A673 (cell line): ENCODE measurements around the gene CCDC69. TPM values are rescaled to one million over a fixed set of nuclear protein-coding genes. Genes with fewer than 3 reads are reported as not detected.

ENCODE experiments used
- BruUV-seq: library from RNA; stranded (reverse); fragments of 400-500 nt; replicated peaks from 2 replicates; lab custom pipeline; 2021; lab: Mats Ljungman, UMichigan
- CTCF ChIA-PET: fragments of 300-600 bp; sonication (Branson Sonifier 250); formaldehyde crosslinking; loops from one replicate; lab custom pipeline; 2022; ENCODE audit warnings: antibody characterized with exemption; lab: Charles Lee
- POLR2A ChIA-PET: fragments of 300-600 bp; sonication (Branson Sonifier 250); formaldehyde crosslinking; loops from one replicate; lab custom pipeline; 2022; ENCODE audit warnings: antibody characterized with exemption; ENCODE audit not compliant: low non-redundant PET; lab: Charles Lee
- DNase-seq: peaks from one replicate; pipeline ENCODE4 v3.0.0-alpha.2; 2015; ENCODE audit warnings: low spot score
- H3K27ac ChIP-seq: fragments of 200-600 bp; sonication (generic); 2 replicates; pipeline ENCODE4 v1.5.1; 2016; ENCODE audit warnings: mixed run types, low read depth, mild to moderate bottlenecking, mixed read lengths, antibody characterized with exemption, low read length; ENCODE audit not compliant: poor library complexity, severe bottlenecking
- H3K27me3 ChIP-seq: fragments of 200-600 bp; sonication (generic); replicated peaks from 2 replicates; pipeline ENCODE4 v1.6.1; 2017; ENCODE audit warnings: mixed run types, low read depth, mild to moderate bottlenecking, mixed read lengths, antibody characterized with exemption, low read length; ENCODE audit not compliant: insufficient read depth, poor library complexity
- H3K36me3 ChIP-seq: fragments of 200-600 bp; sonication (generic); 2 replicates; pipeline ENCODE4 v1.6.1; 2016; ENCODE audit warnings: mixed run types, mild to moderate bottlenecking, mixed read lengths, antibody characterized with exemption, low read length; ENCODE audit not compliant: insufficient read depth, poor library complexity, severe bottlenecking
- H3K4me1 ChIP-seq: fragments of 200-600 bp; sonication (generic); 2 replicates; pipeline ENCODE4 v1.6.1; 2017; ENCODE audit warnings: mixed run types, mild to moderate bottlenecking, mixed read lengths, antibody characterized with exemption, low read length; ENCODE audit not compliant: insufficient read depth, poor library complexity, severe bottlenecking
- H3K4me3 ChIP-seq: fragments of 200-600 bp; sonication (generic); 2 replicates; pipeline ENCODE4 v1.5.1; 2016; ENCODE audit warnings: low read depth, mixed run types, mild to moderate bottlenecking, mixed read lengths, low read length; ENCODE audit not compliant: poor library complexity, severe bottlenecking
- H3K9me3 ChIP-seq: fragments of 200-600 bp; sonication (generic); 2 replicates; pipeline ENCODE4 v1.6.1; 2016; ENCODE audit warnings: mixed run types, low read depth, mild to moderate bottlenecking, mixed read lengths, antibody characterized with exemption, low read length; ENCODE audit not compliant: poor library complexity, severe bottlenecking
- EZH2 ChIP-seq: fragments of 200-600 bp; sonication (generic); IDR thresholded peaks from 2 replicates; pipeline ENCODE4 v1.6.1; 2017; ENCODE audit warnings: borderline replicate concordance, low read depth, mild to moderate bottlenecking, mixed read lengths, antibody characterized with exemption, low read length; ENCODE audit not compliant: poor library complexity, severe bottlenecking
- intact Hi-C: fragments of 100-400 bp; cut with micrococcal nuclease; formaldehyde crosslinking; loops from one replicate; pipeline ENCODE4 v1.10.0; 2022; ENCODE audit not compliant: unreplicated experiment
- total RNA-seq: library from RNA; stranded (reverse); gene quantifications from 2 replicates; pipeline ENCODE4 v1.2.3, GENCODE V29; 2021
- TF ChIP-seq, protein P1 (sequence below): fragments of 300-800, 200-600 bp; sonication (generic); conservative IDR thresholded peaks from 2 replicates; pipeline ENCODE4 v1.5.1; 2017; ENCODE audit warnings: low read depth, mild to moderate bottlenecking, antibody characterized with exemption, low read length, moderate library complexity, mixed read lengths

Gene CCDC69
- total RNA-seq, 1 experiment from 2014 or later, result not detected

DNA sequence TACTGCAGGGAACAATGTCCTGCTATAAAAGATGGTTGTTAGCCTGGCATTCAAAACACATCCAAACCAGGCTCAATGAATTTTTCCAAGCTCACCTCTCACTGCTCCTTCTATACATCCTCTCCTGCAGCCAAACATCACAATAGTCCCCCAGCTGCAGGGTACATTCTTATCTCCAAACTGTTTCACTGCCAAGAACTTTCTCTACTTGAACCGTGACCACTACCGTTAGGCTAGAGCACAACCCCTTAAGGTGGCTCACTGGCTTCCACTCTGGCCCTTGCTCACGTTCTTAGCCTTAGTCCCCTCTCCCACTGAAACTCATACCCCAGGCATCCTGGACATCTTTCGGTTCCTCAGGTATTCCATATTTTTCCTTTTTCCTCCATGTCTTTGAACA lies 37.4 kb downstream of the CCDC69 start:
- ChIA-PET POLR2A (no interaction called here), CTCF (no interaction called here)
- DNase-seq, result no peak
- no TSS peak for BruUV-seq
- H3K36me3 ChIP-seq, result no peaks in the 10 kb centered on the region
- peaks cover 15% of the 10 kb centered on the region for H3K4me1 ChIP-seq
- no peaks in the 10 kb centered on the region for H3K27me3 ChIP-seq
- no peaks in the 10 kb centered on the region for H3K9me3 ChIP-seq
- TF ChIP-seq EZH2, result no peak
- TF ChIP-seq, protein P1, sequence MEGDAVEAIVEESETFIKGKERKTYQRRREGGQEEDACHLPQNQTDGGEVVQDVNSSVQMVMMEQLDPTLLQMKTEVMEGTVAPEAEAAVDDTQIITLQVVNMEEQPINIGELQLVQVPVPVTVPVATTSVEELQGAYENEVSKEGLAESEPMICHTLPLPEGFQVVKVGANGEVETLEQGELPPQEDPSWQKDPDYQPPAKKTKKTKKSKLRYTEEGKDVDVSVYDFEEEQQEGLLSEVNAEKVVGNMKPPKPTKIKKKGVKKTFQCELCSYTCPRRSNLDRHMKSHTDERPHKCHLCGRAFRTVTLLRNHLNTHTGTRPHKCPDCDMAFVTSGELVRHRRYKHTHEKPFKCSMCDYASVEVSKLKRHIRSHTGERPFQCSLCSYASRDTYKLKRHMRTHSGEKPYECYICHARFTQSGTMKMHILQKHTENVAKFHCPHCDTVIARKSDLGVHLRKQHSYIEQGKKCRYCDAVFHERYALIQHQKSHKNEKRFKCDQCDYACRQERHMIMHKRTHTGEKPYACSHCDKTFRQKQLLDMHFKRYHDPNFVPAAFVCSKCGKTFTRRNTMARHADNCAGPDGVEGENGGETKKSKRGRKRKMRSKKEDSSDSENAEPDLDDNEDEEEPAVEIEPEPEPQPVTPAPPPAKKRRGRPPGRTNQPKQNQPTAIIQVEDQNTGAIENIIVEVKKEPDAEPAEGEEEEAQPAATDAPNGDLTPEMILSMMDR, result no peak
- intact Hi-C loops, result no loop called here
- no peak overlapping the region for H3K4me3 ChIP-seq
- no peak overlapping the region for H3K27ac ChIP-seq

DNA sequence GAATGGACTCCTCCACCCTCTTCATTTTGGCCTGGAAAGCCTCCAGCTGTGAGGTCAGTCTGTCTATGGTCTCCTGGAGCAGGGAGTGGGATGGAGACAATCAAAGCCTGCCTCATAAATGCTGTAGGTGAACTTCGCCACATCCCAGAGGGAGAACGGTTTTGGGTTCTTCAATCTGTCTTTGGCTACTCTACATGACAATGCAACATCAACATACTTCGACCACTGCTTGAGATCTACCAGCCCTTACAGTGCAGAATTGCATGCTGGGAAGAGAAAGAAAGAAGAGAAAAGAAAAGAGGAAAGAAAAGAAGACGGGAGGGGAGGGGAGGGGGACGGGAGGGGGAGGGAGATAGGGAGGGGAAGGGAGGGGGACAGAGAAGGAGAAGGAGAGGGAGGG lies 37.8 kb downstream of the CCDC69 start:
- no TSS peak for BruUV-seq
- H3K4me3 ChIP-seq, result no peak overlapping the region
- ChIA-PET CTCF (no interaction called here), POLR2A (no interaction called here)
- intact Hi-C loops, result no loop called here
- H3K4me1 ChIP-seq, result peaks cover 15% of the 10 kb centered on the region
- no peaks in the 10 kb centered on the region for H3K27me3 ChIP-seq
- no peak overlapping the region for H3K27ac ChIP-seq
- no peaks in the 10 kb centered on the region for H3K9me3 ChIP-seq
- no peak for DNase-seq
- no peak for TF ChIP-seq EZH2
- TF ChIP-seq, protein P1, result no peak
- H3K36me3 ChIP-seq, result no peaks in the 10 kb centered on the region

DNA sequence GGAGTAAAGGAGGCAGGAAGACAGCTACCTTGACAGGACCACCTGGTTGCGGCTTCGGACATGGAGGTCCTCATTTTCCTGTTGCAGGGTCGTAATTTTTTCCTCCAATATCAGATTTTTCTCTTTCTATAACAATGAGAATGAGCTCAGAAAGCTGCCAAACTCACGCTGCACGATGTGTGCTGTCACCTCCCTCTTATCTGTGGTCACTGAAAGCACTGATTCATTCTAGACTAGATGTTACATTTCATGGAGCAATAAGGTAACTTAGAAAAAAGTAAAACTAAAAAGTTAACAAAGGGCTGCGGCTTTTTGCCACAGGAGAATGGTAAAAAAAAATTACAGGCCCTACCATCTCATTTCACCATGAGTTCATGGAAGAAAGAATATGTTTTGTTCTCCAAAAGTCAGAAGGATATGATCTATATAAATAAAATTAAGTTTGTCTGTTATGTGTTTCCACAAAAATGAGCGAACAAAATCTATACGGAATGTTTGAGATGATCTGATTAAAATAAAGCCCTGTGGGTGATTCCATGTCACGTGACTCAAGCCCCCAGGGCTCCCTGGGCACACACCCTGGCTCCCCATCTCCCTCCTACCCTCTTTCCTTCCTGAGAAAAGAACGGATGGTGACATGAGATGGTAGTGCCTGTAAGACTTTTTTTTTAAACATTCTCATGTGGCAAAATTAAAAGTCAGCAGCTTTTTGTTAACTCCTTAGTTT lies 39.4 kb downstream of the CCDC69 start:
- H3K27ac ChIP-seq, result no peak overlapping the region
- ChIA-PET POLR2A (no interaction called here), CTCF (no interaction called here)
- TF ChIP-seq, protein P1, result no peak
- TF ChIP-seq EZH2, result no peak
- intact Hi-C loops, result no loop called here
- H3K36me3 ChIP-seq, result no peaks in the 10 kb centered on the region
- DNase-seq, result no peak
- BruUV-seq, result no TSS peak
- H3K4me3 ChIP-seq, result no peak overlapping the region
- H3K4me1 ChIP-seq, result peaks cover 15% of the 10 kb centered on the region
- H3K27me3 ChIP-seq, result no peaks in the 10 kb centered on the region
- H3K9me3 ChIP-seq, result no peaks in the 10 kb centered on the region
